ENCODE data around the gene ACTL7B.

DNA sequence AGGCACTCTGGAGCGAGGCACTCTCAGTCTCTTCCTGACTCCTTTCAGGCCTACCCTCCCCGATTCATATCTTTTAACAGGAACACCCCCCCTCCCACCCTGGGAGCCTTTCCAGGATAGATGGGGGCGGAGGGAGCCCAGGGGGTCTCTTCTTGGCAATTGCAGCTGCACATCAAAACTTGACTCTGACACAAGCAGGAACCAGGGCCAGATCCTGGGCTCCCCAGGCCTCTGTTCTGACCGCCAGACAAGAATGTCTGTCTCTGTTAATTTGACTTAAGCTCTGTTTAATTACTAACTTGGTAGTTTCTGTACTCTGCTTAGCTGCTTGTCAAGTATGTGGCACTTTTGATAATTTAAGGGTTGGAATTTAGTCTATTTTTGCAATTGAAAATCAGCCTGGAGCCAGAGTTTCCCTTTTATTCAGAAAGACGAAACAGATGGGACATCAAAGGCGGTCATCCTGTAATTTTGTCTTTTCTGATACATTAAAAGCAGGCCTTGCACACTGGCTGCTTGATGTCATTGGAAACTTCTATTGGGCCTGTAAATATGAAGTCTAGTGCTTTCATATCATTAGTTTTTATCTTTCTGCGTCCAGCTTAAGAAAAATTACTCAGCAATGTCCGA lies 43.3 kb downstream of the ACTL7B start:
- TF ChIP-seq, protein P1, sequence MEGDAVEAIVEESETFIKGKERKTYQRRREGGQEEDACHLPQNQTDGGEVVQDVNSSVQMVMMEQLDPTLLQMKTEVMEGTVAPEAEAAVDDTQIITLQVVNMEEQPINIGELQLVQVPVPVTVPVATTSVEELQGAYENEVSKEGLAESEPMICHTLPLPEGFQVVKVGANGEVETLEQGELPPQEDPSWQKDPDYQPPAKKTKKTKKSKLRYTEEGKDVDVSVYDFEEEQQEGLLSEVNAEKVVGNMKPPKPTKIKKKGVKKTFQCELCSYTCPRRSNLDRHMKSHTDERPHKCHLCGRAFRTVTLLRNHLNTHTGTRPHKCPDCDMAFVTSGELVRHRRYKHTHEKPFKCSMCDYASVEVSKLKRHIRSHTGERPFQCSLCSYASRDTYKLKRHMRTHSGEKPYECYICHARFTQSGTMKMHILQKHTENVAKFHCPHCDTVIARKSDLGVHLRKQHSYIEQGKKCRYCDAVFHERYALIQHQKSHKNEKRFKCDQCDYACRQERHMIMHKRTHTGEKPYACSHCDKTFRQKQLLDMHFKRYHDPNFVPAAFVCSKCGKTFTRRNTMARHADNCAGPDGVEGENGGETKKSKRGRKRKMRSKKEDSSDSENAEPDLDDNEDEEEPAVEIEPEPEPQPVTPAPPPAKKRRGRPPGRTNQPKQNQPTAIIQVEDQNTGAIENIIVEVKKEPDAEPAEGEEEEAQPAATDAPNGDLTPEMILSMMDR (IDR thresholded peaks at IDR 0.05; ENCODE audit: low read depth, low read length, poor library complexity, severe bottlenecking) = no peak
- no peak for TF ChIP-seq EZH2phosphoT487 (IDR thresholded peaks at IDR 0.05; ENCODE audit: borderline replicate concordance, low read length)
